ENCODE measurements around the gene CREB5. TPM values are rescaled to one million over a fixed set of nuclear protein-coding genes. Genes with fewer than 3 reads are reported as not detected.
"Not testable (repeated sequence)": the region's sequence is repeated elsewhere in the genome, so short reads cannot be mapped to it uniquely, and the experiment has no call there.

Gene CREB5
- polyA plus RNA-seq, 4 donors, result 5.7 to 17.0 (median 8.4) TPM

- DNase-seq (ENCODE audit: low read depth in 4 of 4, low spot score in 2 of 4), result no peak
Measured at GRCh38 chr7:28572321-28573058, 160.2 kb downstream of the CREB5 start.

DNA sequence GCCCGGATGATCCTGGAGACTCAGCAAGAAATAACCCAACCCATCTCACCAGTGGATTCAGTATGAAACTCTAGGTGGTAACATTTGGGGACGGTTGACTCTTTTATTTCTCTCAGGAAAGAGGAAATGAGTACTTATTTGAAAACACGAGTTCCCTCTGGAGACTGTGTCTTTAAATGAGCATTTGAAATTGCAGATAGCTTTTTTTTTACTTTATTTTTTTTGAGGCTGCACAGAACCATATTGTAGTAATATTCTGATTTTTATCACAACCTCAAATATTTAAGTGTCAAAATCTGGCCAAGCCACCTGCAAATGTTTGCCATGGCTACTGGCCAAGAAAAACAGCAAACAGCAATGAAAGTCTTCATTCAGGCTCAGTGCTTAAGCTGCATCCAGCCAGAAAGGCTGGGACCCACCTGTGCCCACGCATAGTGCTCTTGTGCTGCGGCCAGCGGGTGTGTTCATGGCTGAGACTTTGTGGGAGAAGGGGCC lies 160.8 kb downstream of the CREB5 start:
- no peak for DNase-seq (ENCODE audit: low read depth in 4 of 4, low spot score in 2 of 4)

- DNase-seq (ENCODE audit: low read depth in 4 of 4, low spot score in 2 of 4), result no peak
Measured at GRCh38 chr7:28573651-28574301, 161.5 kb downstream of the CREB5 start.

- no peak for DNase-seq (ENCODE audit: low read depth in 4 of 4, low spot score in 2 of 4)
Measured at GRCh38 chr7:28575241-28575643, 162.9 kb downstream of the CREB5 start.

DNA sequence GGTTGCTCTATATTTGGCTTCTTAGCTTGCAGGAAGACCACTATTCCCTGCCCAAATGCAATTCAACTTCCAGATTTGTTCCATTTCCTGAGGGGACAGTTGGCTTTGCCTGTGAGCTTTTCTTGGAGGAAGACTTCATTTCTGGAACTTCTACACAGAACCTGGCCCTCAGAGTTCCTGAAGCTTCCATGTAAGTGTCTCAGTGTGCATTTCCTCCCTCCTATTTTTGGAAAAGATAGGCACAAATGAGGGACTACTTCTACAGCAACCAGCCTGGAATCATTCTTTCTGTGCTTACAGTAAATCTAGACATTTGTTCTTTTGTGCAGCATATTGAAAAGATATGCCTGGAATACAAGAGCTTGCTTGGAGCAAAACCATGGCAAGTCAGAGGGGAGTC lies 164.3 kb downstream of the CREB5 start:
- DNase-seq (ENCODE audit: low read depth in 4 of 4, low spot score in 2 of 4), result no peak

GRCh38 chr7:28579571-28579970 lies 167.3 kb downstream of the CREB5 start:
- no peak for DNase-seq (ENCODE audit: low read depth in 4 of 4, low spot score in 2 of 4)

GRCh38 chr7:28580665-28581064 lies 168.3 kb downstream of the CREB5 start:
- no peak for DNase-seq (ENCODE audit: low read depth in 4 of 4, low spot score in 2 of 4)

- no peak for DNase-seq (ENCODE audit: low read depth in 4 of 4, low spot score in 2 of 4)
Measured at GRCh38 chr7:28581351-28581750, 169.0 kb downstream of the CREB5 start.

DNA sequence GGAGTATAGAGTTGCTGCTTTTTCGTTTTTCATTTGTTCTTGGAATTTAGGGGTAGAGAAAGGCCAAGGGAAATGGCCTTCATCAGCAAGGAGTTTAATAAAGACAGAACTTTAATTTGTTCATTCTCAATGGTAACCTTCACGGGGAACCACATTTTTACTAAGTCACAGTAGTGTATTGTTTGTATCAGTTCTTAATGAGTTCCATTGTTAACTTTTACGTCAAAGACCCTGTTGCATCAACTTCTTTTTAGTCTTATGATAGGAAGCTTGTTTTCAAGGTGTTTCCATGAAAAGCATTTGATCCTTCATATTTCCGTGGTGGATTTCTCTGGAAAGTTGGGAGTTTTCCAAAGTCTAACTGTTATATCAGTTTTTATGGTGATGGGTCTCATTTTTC lies 169.9 kb downstream of the CREB5 start:
- DNase-seq (ENCODE audit: low read depth in 4 of 4, low spot score in 2 of 4), result no peak

- DNase-seq (ENCODE audit: low read depth in 4 of 4, low spot score in 2 of 4), result no peak
Measured at GRCh38 chr7:28584235-28584634, 171.9 kb downstream of the CREB5 start.

DNA sequence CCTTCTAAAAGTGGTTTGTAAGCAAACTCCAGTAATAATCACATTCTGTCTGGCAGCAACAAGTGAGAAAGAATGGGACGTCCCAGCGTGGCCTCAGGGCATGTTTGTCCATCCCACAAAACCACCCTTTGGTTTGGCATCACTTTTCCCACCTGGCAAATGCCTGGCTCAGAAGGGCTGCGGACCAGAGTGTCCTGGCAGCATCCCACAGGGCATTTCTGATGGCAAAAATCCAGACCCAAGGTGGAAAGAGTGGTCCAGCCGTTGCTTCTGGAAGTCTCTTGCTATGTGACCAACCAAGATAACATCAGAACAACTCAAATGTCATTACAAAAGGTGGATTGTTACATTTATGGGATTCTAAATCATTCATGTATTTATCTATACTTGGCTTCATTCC lies 174.4 kb downstream of the CREB5 start:
- no peak for DNase-seq (ENCODE audit: low read depth in 4 of 4, low spot score in 2 of 4)

DNA sequence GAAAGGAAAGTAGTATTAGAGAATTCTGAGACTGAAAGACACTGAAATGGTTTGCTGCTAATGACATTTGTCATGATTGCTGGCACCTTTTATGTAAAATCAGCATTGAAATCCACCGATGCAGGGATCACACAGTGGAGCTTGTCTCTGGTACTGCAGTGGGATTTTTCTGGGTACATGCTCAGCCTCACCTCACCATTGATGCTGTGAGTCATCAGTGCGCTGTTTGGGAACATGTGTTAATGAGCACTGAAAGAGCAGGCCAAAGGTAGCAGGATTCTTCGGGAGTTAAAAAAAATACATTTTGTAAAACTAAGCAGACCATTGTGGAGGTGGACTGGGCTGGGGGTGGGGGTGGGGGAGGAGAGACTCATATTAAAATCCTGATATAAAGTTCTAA lies 174.9 kb downstream of the CREB5 start:
- DNase-seq (ENCODE audit: low read depth in 4 of 4, low spot score in 2 of 4), result no peak

GRCh38 chr7:28588602-28589001 lies 176.3 kb downstream of the CREB5 start:
- no peak for DNase-seq (ENCODE audit: low read depth in 4 of 4, low spot score in 2 of 4)

DNA sequence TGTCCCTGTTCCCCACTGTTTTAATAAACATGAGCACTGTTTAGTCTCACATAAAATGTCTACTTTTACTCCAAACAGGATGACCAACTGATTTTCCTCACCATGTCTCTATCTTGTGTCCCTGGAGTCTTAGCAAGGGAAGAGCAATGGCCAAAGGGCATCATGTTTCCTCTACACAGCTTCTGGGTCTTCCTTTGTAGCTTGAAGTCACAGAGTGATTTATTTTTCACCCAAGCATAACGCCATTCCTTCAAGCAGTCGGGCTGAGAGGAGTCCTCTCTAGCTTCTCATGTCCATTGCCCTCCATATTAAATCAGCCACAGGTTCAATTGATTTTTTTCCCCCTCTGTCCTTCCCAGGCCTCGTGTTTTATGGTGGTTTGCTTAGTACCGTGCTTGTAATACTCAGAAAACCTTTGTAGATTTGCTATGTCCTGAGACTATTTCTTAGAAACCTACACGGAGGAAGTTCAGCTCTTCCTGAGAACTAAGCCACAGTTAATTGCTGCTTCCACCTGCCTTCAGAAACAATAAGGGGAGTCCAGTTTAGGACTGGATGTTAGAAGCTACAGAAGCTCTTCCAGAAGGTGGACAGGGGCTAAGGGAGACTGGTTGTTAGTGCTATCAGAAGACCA lies 178.8 kb downstream of the CREB5 start:
- no peak for DNase-seq (ENCODE audit: low read depth in 4 of 4, low spot score in 2 of 4)

DNA sequence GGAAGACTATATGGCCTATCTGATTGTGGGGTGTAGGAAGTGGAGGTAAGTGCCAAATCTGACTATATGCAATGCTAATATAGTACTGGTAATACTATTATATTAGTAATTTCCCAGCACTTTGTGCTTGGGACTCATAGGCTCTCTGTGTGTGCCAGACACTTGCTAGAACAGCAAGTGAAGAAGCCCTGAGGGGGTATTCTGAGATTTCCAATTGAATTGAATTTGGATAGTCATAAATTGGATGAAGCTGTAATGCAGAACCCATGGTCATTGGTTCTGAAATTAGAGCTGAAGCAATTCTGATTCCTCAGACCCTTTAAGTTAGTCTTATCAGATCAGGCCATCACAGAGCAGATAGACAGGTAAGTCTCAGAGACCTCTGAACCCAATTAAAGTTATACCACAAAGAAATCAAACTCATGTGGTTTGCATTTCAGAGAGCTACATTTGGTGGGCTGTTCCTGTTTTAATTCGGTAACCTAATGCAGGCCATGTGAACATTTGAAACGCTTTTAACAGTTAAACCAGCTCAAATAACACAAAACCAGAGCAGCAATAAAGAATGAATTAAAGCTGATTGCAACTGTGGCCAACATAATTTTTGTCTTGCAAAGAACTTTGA lies 179.5 kb downstream of the CREB5 start:
- DNase-seq (ENCODE audit: low read depth in 4 of 4, low spot score in 2 of 4), result no peak

DNA sequence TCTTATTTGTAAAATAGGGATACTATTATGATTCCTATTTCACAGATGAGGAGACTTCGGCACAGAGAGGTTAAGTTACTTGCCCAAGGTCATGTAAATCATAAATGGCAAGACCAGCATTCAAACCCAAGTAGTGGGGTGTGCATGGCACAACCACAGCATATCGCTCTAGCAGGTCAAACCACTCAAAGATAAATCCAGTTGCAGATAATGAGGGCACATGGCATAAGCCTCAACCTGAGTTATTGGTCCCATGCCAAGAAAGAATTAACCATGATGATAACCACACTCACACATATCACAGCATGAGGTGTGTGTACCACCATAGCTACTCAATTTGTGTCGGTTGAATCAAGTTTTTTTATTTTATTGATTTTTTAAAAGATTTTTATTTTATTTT lies 180.5 kb downstream of the CREB5 start:
- DNase-seq (ENCODE audit: low read depth in 4 of 4, low spot score in 2 of 4), result no peak

GRCh38 chr7:28595076-28595475 lies 182.8 kb downstream of the CREB5 start:
- DNase-seq (ENCODE audit: low read depth in 4 of 4, low spot score in 2 of 4), result no peak

- no peak for DNase-seq (ENCODE audit: low read depth in 4 of 4, low spot score in 2 of 4)
Measured at GRCh38 chr7:28595801-28596200, 183.5 kb downstream of the CREB5 start.

- DNase-seq (ENCODE audit: low read depth in 4 of 4, low spot score in 2 of 4), result no peak
Measured at GRCh38 chr7:28596245-28596935, 184.1 kb downstream of the CREB5 start.

DNA sequence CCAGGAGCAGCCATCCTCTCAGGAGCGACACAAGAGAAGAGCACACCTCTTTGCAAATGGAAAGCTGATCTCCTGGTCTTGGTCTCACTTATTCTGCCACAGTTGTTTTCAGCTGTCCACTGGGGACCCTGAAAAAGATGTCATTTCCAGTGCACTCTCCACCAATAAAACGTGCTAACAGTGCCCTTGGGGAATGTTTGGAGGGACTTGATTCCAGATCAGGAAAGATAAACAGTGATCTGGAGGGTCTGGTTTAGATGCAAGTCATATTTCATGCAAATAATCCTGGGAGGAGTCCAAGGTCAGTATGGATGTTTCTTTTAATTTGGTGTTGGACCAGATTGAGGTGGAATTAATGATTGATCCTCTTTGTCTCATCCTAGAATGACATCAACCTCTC lies 185.0 kb downstream of the CREB5 start:
- no peak for DNase-seq (ENCODE audit: low read depth in 4 of 4, low spot score in 2 of 4)

- DNase-seq (ENCODE audit: low read depth in 4 of 4, low spot score in 2 of 4), result not testable (repeated sequence)
Measured at GRCh38 chr7:28598037-28598436, 185.7 kb downstream of the CREB5 start.
